DND-41 (cell line): ENCODE results near the gene NUDT19.

Experiments used
- CTCF ChIP-seq: IDR thresholded peaks from 2 replicates; pipeline ENCODE4 v1.5.1; 2012; ENCODE audit warnings: borderline replicate concordance, low read length, moderate library complexity, mild to moderate bottlenecking; ENCODE audit not compliant: poor library complexity, severe bottlenecking; ENCODE audit errors: extremely low read depth
- EZH2 ChIP-seq: IDR thresholded peaks from 3 replicates; pipeline ENCODE4 v1.6.1; 2012; ENCODE audit warnings: borderline replicate concordance, low read depth, mild to moderate bottlenecking, moderate library complexity, low read length, inconsistent platforms; ENCODE audit not compliant: severe bottlenecking

GRCh38 chr19:32720216-32720935, 28.8 kb downstream of the NUDT19 start:
- TF ChIP-seq CTCF = no peak
- TF ChIP-seq EZH2 = no peak
